HEK293 (cell line): Measurements from ENCODE around the gene TMC4.
A peak's percentile ranks its signal among the peaks of the same experiment; 100 is the strongest.

Experiments
- ATF2 ChIP-seq: fragments of 450-650 bp; formaldehyde crosslinking; IDR thresholded peaks from 2 replicates; pipeline ENCODE4 v1.5.1; 2016; ENCODE audit warnings: missing biosample characterization, missing genetic modification characterization, low read depth
- EGR2 ChIP-seq: fragments of 450-650 bp; formaldehyde crosslinking; IDR thresholded peaks from 2 replicates; pipeline ENCODE4 v1.5.1; 2016; ENCODE audit warnings: low read depth, missing biosample characterization, missing genetic modification characterization
- GLIS2 ChIP-seq: fragments of 450-650 bp; formaldehyde crosslinking; IDR thresholded peaks from 2 replicates; pipeline ENCODE4 v1.5.1; 2016; ENCODE audit warnings: missing biosample characterization, missing genetic modification characterization
- HOXD13 ChIP-seq: sonication (generic); formaldehyde crosslinking; IDR thresholded peaks from 2 replicates; pipeline ENCODE4 v1.8.0; 2022; ENCODE audit warnings: missing genetic modification reagents, borderline replicate concordance
- INSM2 ChIP-seq: fragments of 450-650 bp; formaldehyde crosslinking; IDR thresholded peaks from 2 replicates; pipeline ENCODE4 v1.5.1; 2016; ENCODE audit warnings: missing biosample characterization, missing genetic modification characterization
- KLF16 ChIP-seq: fragments of 450-650 bp; formaldehyde crosslinking; IDR thresholded peaks from 2 replicates; pipeline ENCODE4 v1.5.1; 2017; ENCODE audit warnings: missing biosample characterization, missing genetic modification characterization
- OSR2 ChIP-seq: fragments of 450-650 bp; formaldehyde crosslinking; IDR thresholded peaks from 2 replicates; pipeline ENCODE4 v1.5.1; 2016; ENCODE audit warnings: missing biosample characterization, missing genetic modification characterization
- PRDM10 ChIP-seq: fragments of 450-650 bp; formaldehyde crosslinking; IDR thresholded peaks from 2 replicates; pipeline ENCODE4 v1.5.1; 2016; ENCODE audit warnings: missing biosample characterization, missing genetic modification characterization
- YY2 ChIP-seq: fragments of 450-650 bp; formaldehyde crosslinking; IDR thresholded peaks from 2 replicates; pipeline ENCODE4 v1.5.1; 2016; ENCODE audit warnings: missing biosample characterization, missing genetic modification characterization
- ZBTB11 ChIP-seq: fragments of 450-650 bp; formaldehyde crosslinking; conservative IDR thresholded peaks from 2 replicates; pipeline ENCODE4 v1.5.1; 2016; ENCODE audit warnings: low read depth, missing biosample characterization, missing genetic modification characterization
- ZBTB26 ChIP-seq: fragments of 450-650 bp; formaldehyde crosslinking; optimal IDR thresholded peaks from 2 replicates; pipeline ENCODE3; 2016; ENCODE audit warnings: missing biosample characterization, mild to moderate bottlenecking, missing genetic modification characterization
- ZFP69B ChIP-seq: fragments of 450-650 bp; formaldehyde crosslinking; IDR thresholded peaks from 2 replicates; pipeline ENCODE4 v1.5.1; 2016; ENCODE audit warnings: missing biosample characterization, missing genetic modification characterization
- ZNF133 ChIP-seq: fragments of 450-650 bp; formaldehyde crosslinking; IDR thresholded peaks from 2 replicates; pipeline ENCODE4 v1.5.1; 2016; ENCODE audit warnings: missing biosample characterization, missing genetic modification characterization
- ZNF146 ChIP-seq: fragments of 450-650 bp; formaldehyde crosslinking; IDR thresholded peaks from 2 replicates; pipeline ENCODE4 v1.5.1; 2016; ENCODE audit warnings: missing biosample characterization, missing genetic modification characterization
- ZNF248 ChIP-seq: fragments of 450-650 bp; formaldehyde crosslinking; IDR thresholded peaks from 2 replicates; pipeline ENCODE4 v1.5.1; 2017; ENCODE audit warnings: missing biosample characterization, missing genetic modification characterization
- ZNF423 ChIP-seq: fragments of 450-650 bp; formaldehyde crosslinking; IDR thresholded peaks from 2 replicates; pipeline ENCODE4 v1.5.1; 2016; ENCODE audit warnings: missing biosample characterization, missing genetic modification characterization
- ZNF449 ChIP-seq: fragments of 450-650 bp; formaldehyde crosslinking; IDR thresholded peaks from 2 replicates; pipeline ENCODE4 v1.5.1; 2017; ENCODE audit warnings: missing biosample characterization, mild to moderate bottlenecking, missing genetic modification characterization, moderate library complexity
- ZNF670 ChIP-seq: fragments of 450-650 bp; formaldehyde crosslinking; IDR thresholded peaks from 2 replicates; pipeline ENCODE4 v1.5.1; 2016; ENCODE audit warnings: missing biosample characterization, missing genetic modification characterization, low read depth
- ZNF692 ChIP-seq: fragments of 450-650 bp; formaldehyde crosslinking; IDR thresholded peaks from 2 replicates; pipeline ENCODE4 v1.5.1; 2016; ENCODE audit warnings: missing biosample characterization, missing genetic modification characterization
- ZNF791 ChIP-seq: fragments of 450-650 bp; formaldehyde crosslinking; IDR thresholded peaks from 2 replicates; pipeline ENCODE4 v1.5.1; 2016; ENCODE audit warnings: missing biosample characterization, missing genetic modification characterization
- ZNF843 ChIP-seq: fragments of 450-650 bp; formaldehyde crosslinking; IDR thresholded peaks from 2 replicates; pipeline ENCODE4 v1.5.1; 2016; ENCODE audit warnings: missing biosample characterization, missing genetic modification characterization
- ZSCAN4 ChIP-seq: fragments of 450-650 bp; formaldehyde crosslinking; IDR thresholded peaks from 2 replicates; pipeline ENCODE4 v1.5.1; 2017; ENCODE audit warnings: missing biosample characterization, missing genetic modification characterization
- ZXDB ChIP-seq: fragments of 450-650 bp; formaldehyde crosslinking; IDR thresholded peaks from 2 replicates; pipeline ENCODE4 v1.5.1; 2016; ENCODE audit warnings: missing biosample characterization, missing genetic modification characterization

TMC4 gene

GRCh38 chr19:54189735-54190502, 17.0 kb upstream of the TMC4 start (continued):
- TF ChIP-seq ZFP69B (tag by site-specific recombination) (peak; percentile 71), HOXD13 (CRISPR knock-in tag) (no peak), ZNF133 (tag by site-specific recombination) (no peak), ZNF423 (peak; percentile 82), ZBTB26 (peak; percentile 51), ZNF146 (tag by site-specific recombination) (no peak), INSM2 (tag by site-specific recombination) (peak; percentile 67; the same call in 1 of the 2 replicates), YY2 (tag by site-specific recombination) (peak; percentile 67; the same call in 1 of the 2 replicates), ZNF843 (tag by site-specific recombination) (peak; percentile 70), ZXDB (tag by site-specific recombination) (peak; percentile 92), ZNF670 (tag by site-specific recombination) (no peak), ZNF449 (tag by site-specific recombination) (no peak), EGR2 (tag by site-specific recombination) (peak; percentile 85), ZBTB11 (tag by site-specific recombination) (no peak), KLF16 (tag by site-specific recombination) (peak; percentile 94), ZNF692 (tag by site-specific recombination) (no peak; the same call in none of the 2 replicates), GLIS2 (tag by site-specific recombination) (peak; percentile 99), ATF2 (tag by site-specific recombination) (peak; percentile 33), ZNF791 (tag by site-specific recombination) (no peak), ZSCAN4 (tag by site-specific recombination) (no peak), ZNF248 (no peak), OSR2 (tag by site-specific recombination) (peak; percentile 9; the same call in 1 of the 2 replicates), PRDM10 (tag by site-specific recombination) (peak; percentile 92)
